Aorta (tissue), 5 donors: ENCODE measurements around the gene MMP21. TPM values are rescaled to one million over a fixed set of nuclear protein-coding genes. Genes with fewer than 3 reads are reported as not detected.
A peak's percentile ranks its signal among the peaks of the same experiment; 100 is the strongest.

ENCODE experiments used
- ATAC-seq: fragments of 200-7000 bp; cut with Tn5 transposase; one replicate; pipeline ENCODE4 v1.9.1; 2022; ENCODE audit warnings: moderate library complexity; ENCODE audit not compliant: low FRiP score
- DNase-seq, 2 donors: peaks; one replicate each; pipeline ENCODE4 v3.0.0-alpha.2; 2020
- H3K27ac ChIP-seq, 2 donors: one replicate each; pipeline ENCODE4 v1.5.1; 2013; ENCODE audit warnings: low read length in 2 of 2, mild to moderate bottlenecking in 2 of 2, moderate library complexity in 2 of 2, control low read depth in 1 of 2, inconsistent platforms in 1 of 2, low read depth in 1 of 2
- H3K27me3 ChIP-seq, 2 donors: one replicate each; pipeline ENCODE4 v1.6.1; 2013; ENCODE audit warnings: control low read depth in 1 of 2, low read length in 1 of 2, mild to moderate bottlenecking in 1 of 2, moderate library complexity in 1 of 2; ENCODE audit not compliant: insufficient read depth in 2 of 2, control insufficient read depth in 1 of 2
- H3K36me3 ChIP-seq, 2 donors: one replicate each; pipeline ENCODE4 v1.6.1; 2013; ENCODE audit warnings: control low read depth in 1 of 2, low read length in 1 of 2, mild to moderate bottlenecking in 1 of 2; ENCODE audit not compliant: insufficient read depth in 2 of 2, control insufficient read depth in 1 of 2
- H3K4me1 ChIP-seq, 2 donors: one replicate each; pipeline ENCODE4 v1.6.1; 2013; ENCODE audit warnings: low read length in 2 of 2, control low read depth in 1 of 2, mild to moderate bottlenecking in 1 of 2, moderate library complexity in 1 of 2; ENCODE audit not compliant: insufficient read depth in 2 of 2, control insufficient read depth in 1 of 2
- H3K4me3 ChIP-seq, 2 donors: one replicate each; pipeline ENCODE4 v1.5.1; 2013; ENCODE audit warnings: low read length in 2 of 2, control low read depth in 1 of 2, mild to moderate bottlenecking in 1 of 2
- H3K9me3 ChIP-seq: one replicate; pipeline ENCODE4 v1.6.1; 2013; ENCODE audit warnings: mild to moderate bottlenecking, low read length; ENCODE audit not compliant: control insufficient read depth
- WGBS, 2 donors: extraction: QIAGEN DNeasy Blood & Tissue Kit; methylation state at CpG; one replicate each; pipeline ENCODE4 v1.1.7; 2013; 5-methylcytosine and 5-hydroxymethylcytosine counted together
- intact Hi-C, 2 donors: fragments of 100-400 bp; cut with DNase I; formaldehyde crosslinking; loops; one replicate each; pipeline versions ENCODE4 v1.14.2 to v1.15.0; 2022
- long read RNA-seq, 2 donors: library from polyadenylated mRNA; unstranded; transcript quantifications; one replicate each; pipeline ENCODE4 v2.0.0, GENCODE V29; 2020 to 2021
- polyA plus RNA-seq, 2 donors: library from polyadenylated mRNA; stranded (reverse); fragments of 200-250 nt; gene quantifications; one replicate each; pipeline ENCODE4 v1.2.3, GENCODE V29; 2013
- total RNA-seq, 2 donors: library from RNA; stranded (reverse); fragmentation: NEBNext Ultra II Directional; extraction: Animal tissue kit (Norgen Biotek cat#: 25700); gene quantifications; one replicate each; pipeline ENCODE4 v1.2.1, GENCODE V29; 2021
- donor health status: healthy with polysubstance abuse.
- donor health status: Bipolar disorder and iron deficiency.
- donor health status: DM: no; HTN: no; CAD: no.
- donor health status: DM: no; HTN: no; CAD: no.
- donor health status: DM: yes; HTN: yes; CAD: no.

The MMP21 gene
- total RNA-seq (under 1 TPM; 0.16 to 0.33 TPM), polyA plus RNA-seq (not detected)
- long read RNA-seq, donor 1 = 0 reads
- long read RNA-seq, donor 2, partial matches to known transcripts = 0 of 1 reads
- long read RNA-seq, donor 2, other reads (novel, unspliced or antisense) = 1 of 1 reads

GRCh38 chr10:125775491-125776106 lies at the start of gene MMP21:
TSS of gene MMP21 (minus strand) at chr10:125775821. CDS start at chr10:125775821, 0 bp downstream.
- no peaks in the 10 kb centered on the region for H3K4me1 ChIP-seq
- no peaks in the 10 kb centered on the region for H3K27me3 ChIP-seq
- DNase-seq (peak in 1 of 2 donors; percentile 14), ATAC-seq (no peak)
- H3K4me3 ChIP-seq = no peak within 1 kb of the TSS
- no peaks in the 10 kb centered on the region for H3K9me3 ChIP-seq
- intact Hi-C loops = no loop called here
- WGBS, 2 donors = 89 to 91% methylated on average over 26 of the region's 26 CpGs
- no peak within 1 kb of the TSS for H3K27ac ChIP-seq
- H3K36me3 ChIP-seq = no peaks in the 10 kb centered on the region

- ATAC-seq = no peak
- no peak for DNase-seq
These were observed 49.1 kb upstream of the MMP21 start for GRCh38 chr10:125824736-125825135.

GRCh38 chr10:125823663-125824251 lies 48.1 kb upstream of the MMP21 start:
- H3K27ac ChIP-seq = no peak overlapping the region

More at GRCh38 chr10:125824736-125825135, 49.1 kb upstream of the MMP21 start:
- Histone ChIP-seq H3K27me3 (no peaks in the 10 kb centered on the region), H3K4me1 (peaks cover 3 to 16% of the 10 kb centered on the region in 2 donors), H3K9me3 (no peaks in the 10 kb centered on the region), H3K4me3 (peak overlapping the region in 1 of 2 donors; percentile 91), H3K27ac (no peak overlapping the region), H3K36me3 (peaks cover 4 to 7% of the 10 kb centered on the region in 2 donors)
- WGBS, 2 donors = 76 to 80% methylated on average over 1 of the region's 1 CpG
- intact Hi-C loops = loop anchor here (5.0 to 10.0 kb wide), 3 partner anchors 73 to 102 kb away; partner anchors contain the start of gene FANK1 (in 1 of the 2)

DNA sequence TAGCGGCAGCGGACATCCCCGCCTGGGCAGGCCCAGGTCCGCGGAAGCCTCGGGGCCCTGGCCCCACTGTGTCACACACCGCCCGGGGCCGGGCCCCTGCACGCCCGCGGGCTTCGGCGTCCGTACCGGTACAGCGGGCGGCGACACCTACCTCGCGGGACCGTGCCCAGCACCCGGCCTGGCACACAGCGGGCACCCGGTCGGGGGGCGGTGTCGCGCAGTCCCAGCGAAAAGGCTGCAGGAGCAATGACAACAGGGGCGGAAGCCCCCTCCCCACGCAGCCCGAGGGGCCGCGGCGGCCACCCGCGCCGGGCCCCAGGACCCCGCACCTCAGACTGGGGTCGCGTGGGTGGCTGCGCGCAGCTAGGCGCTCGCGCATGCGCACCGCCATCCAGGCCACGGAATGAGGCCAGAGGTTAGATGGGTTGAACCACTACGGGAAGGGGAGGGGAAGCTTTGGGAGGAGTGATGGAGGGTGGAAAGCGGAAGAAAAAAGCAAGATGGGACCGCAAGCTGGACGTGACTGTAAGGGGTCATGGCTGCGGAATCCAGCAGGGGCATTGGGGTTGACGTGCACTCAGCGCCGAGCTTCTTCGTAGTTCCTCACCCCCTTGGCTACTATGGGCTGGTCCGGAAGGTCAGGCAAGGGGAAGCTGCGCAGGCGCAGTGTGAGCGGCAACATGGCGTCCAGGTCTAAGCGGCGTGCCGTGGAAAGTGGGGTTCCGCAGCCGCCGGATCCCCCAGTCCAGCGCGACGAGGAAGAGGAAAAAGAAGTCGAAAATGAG lies 47.4 kb upstream of the MMP21 start, which contains the start of the genes BCCIP and UROS:
Gene BCCIP, plus strand, starts transcription at position 669 of the 785 bp plus-strand sequence. Its CDS starts 12 bp downstream, at position 681.
Gene UROS, minus strand, starts transcription at position 381 of the 785 bp plus-strand sequence. CDS start 6,759 bp downstream, outside the sequence.
- H3K27me3 ChIP-seq = no peaks in the 10 kb centered on the region
- peaks cover 3 to 16% of the 10 kb centered on the region in 2 donors for H3K4me1 ChIP-seq
- WGBS, 2 donors = 0% methylated on average over 74 of the region's 74 CpGs
- H3K27ac ChIP-seq = peak within 1 kb of the TSS in 1 of 2 donors; percentile 30
- H3K36me3 ChIP-seq = peaks cover 0 to 3% of the 10 kb centered on the region in 2 donors
- H3K9me3 ChIP-seq = no peaks in the 10 kb centered on the region
- peak within 1 kb of the TSS; percentile 63 to 91 for H3K4me3 ChIP-seq
- intact Hi-C loops = loop anchor here (5.0 to 10.0 kb wide), 3 partner anchors 74 to 101 kb away; partner anchors contain the start of gene FANK1 (in 1 of the 2)
- peak; percentile 95 to 96 for DNase-seq
- peak; percentile 97 for ATAC-seq

More at GRCh38 chr10:125823663-125824251, 48.1 kb upstream of the MMP21 start:
- ATAC-seq (no peak), DNase-seq (no peak)
- 0 to 1% methylated on average over 20 of the region's 20 CpGs for WGBS, 2 donors
- Histone ChIP-seq H3K27me3 (no peaks in the 10 kb centered on the region), H3K9me3 (no peaks in the 10 kb centered on the region), H3K4me3 (peak overlapping the region; percentile 63 to 91), H3K4me1 (peaks cover 3 to 16% of the 10 kb centered on the region in 2 donors), H3K36me3 (peaks cover 0 to 7% of the 10 kb centered on the region in 2 donors)
- intact Hi-C loops = loop anchor here (5.0 to 10.0 kb wide), 3 partner anchors 74 to 101 kb away; partner anchors contain the start of gene FANK1 (in 1 of the 2)

DNA sequence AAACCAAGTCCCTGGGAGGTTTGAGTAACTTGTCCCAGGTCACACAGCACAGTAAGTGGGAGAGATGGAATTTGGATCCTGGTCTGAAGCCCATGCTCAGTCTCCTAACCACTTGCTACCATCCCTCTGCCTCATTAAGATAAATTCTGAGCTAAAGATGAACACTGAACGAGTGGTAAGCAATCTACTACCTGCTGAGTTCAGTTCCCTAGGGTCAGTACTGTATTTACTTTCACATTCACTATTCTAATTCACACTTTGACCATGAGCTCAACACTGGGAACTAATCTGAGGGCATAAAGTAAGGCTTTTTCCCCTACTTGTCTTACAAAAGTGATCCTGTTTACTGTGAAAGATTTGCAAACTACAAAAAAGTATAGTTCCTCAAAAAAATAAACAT lies 45.1 kb upstream of the MMP21 start:
- Histone ChIP-seq H3K36me3 (peaks cover under 1% of the 10 kb centered on the region in 2 donors), H3K9me3 (no peaks in the 10 kb centered on the region), H3K27me3 (no peaks in the 10 kb centered on the region), H3K4me3 (no peak overlapping the region), H3K27ac (no peak overlapping the region), H3K4me1 (peaks cover 3 to 16% of the 10 kb centered on the region in 2 donors)
- DNase-seq (no peak), ATAC-seq (no peak)
- intact Hi-C loops = loop anchor here (5.0 to 10.0 kb wide), 3 partner anchors 77 to 98 kb away; partner anchors contain the start of gene FANK1 (in 1 of the 2)
- 60 to 65% methylated on average over 1 of the region's 1 CpG for whole genome bisulfite sequencing, 2 donors

GRCh38 chr10:125817337-125817946 lies 41.8 kb upstream of the MMP21 start:
- no peak for DNase-seq
- no peak for ATAC-seq
- intact Hi-C loops = no loop called here
- 89% methylated on average over 6 of the region's 6 CpGs for WGBS, 2 donors
- Histone ChIP-seq H3K4me1 (peaks cover 0 to 3% of the 10 kb centered on the region in 2 donors), H3K27ac (no peak overlapping the region), H3K27me3 (no peaks in the 10 kb centered on the region), H3K4me3 (no peak overlapping the region), H3K9me3 (no peaks in the 10 kb centered on the region), H3K36me3 (peaks cover 4% of the 10 kb centered on the region in 2 donors)

DNA sequence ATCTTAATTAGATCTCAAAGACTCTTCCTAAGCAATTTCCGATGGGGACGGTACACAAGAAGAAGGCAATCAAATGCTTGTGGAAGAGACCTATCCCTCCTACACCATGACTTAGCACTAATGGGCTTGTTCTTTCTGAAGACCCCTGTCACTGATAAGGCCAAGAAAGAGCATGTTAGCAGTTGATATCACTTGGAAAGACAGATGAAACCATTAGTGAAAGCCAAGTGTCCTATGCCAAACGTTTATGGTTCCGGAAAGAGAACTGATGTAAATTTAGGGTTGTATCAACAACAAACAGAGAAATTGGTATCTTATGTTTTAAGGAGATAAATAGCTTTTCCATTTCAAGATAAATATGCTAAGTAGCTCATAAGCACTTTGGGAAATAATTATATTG lies 40.9 kb upstream of the MMP21 start:
- Histone ChIP-seq H3K27ac (no peak overlapping the region), H3K36me3 (peaks cover 4% of the 10 kb centered on the region in 2 donors), H3K4me1 (no peaks in the 10 kb centered on the region), H3K9me3 (no peaks in the 10 kb centered on the region), H3K27me3 (no peaks in the 10 kb centered on the region), H3K4me3 (no peak overlapping the region)
- 86 to 87% methylated on average over 4 of the region's 4 CpGs for WGBS, 2 donors
- DNase-seq = no peak
- no peak for ATAC-seq
- intact Hi-C loops = no loop called here

DNA sequence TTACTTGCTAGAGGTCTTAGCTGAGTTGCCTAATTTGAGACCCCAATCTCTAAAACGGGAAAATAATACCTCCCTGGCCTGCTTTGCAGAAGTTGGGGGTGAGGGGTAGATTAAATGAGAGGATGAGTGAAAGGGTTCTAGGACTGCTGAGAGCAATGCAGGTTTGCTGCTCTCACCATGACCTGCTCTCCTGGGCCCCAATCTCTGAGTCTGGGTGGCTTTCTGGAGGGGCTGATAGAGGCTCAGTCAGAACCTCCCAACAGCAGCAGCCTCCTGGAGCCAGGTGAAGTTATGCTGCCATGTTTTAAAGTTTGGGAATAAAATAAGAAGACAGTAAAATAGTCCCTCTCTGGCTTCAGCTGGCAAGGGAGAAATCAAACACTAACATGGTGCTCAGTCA lies 40.1 kb upstream of the MMP21 start:
- ATAC-seq = no peak
- 0 to 52% methylated on average over 1 of the region's 1 CpG for WGBS, 2 donors
- Histone ChIP-seq H3K4me3 (no peak overlapping the region), H3K9me3 (no peaks in the 10 kb centered on the region), H3K27ac (no peak overlapping the region), H3K27me3 (no peaks in the 10 kb centered on the region), H3K4me1 (no peaks in the 10 kb centered on the region), H3K36me3 (peaks cover 4 to 6% of the 10 kb centered on the region in 2 donors)
- no peak for DNase-seq
- intact Hi-C loops = no loop called here
